Pancreas (tissue), 10 donors: Measurements from ENCODE around the gene CRYBG3. TPM values are rescaled to one million over a fixed set of nuclear protein-coding genes. Genes with fewer than 3 reads are reported as not detected.

Experiments
- ATAC-seq, 4 donors: fragments of 200-7000 bp; cut with Tn5 transposase; one replicate each; pipeline versions ENCODE4 v1.8.0 to v1.9.1; 2020; ENCODE audit warnings: mild to moderate bottlenecking in 4 of 4, moderate library complexity in 4 of 4
- DNase-seq, 6 donors: peaks; one replicate each; pipeline ENCODE4 v3.0.0-alpha.2; 2020
- FAIRE-seq: peaks from 2 replicates; lab custom pipeline; 2012; peaks lifted over from hg19 to GRCh38; lab: Jason Lieb, UNC
- H3K27ac ChIP-seq, 4 donors: fragments of 200-600 bp; sonication (generic); 1 replicate in 3 of 4; 2 replicates in 1 of 4; pipeline versions ENCODE4 v1.5.0 to v1.8.0; 2020
- H3K27me3 ChIP-seq, 4 donors: fragments of 200-600 bp; one replicate each; pipeline ENCODE4 v1.8.0; 2021
- H3K36me3 ChIP-seq, 3 donors: fragments of 200-600 bp; sonication (generic) in 1 of 3; one replicate each; pipeline versions ENCODE4 v1.5.0 to v1.8.0; 2020 to 2021
- H3K4me1 ChIP-seq, 3 donors: fragments of 200-600 bp; one replicate each; pipeline ENCODE4 v1.8.0; 2021
- H3K4me3 ChIP-seq, 4 donors: fragments of 200-600 bp; sonication (generic) in 2 of 4; one replicate each; pipeline versions ENCODE4 v1.5.0 to v1.8.0; 2020 to 2021
- H3K9me3 ChIP-seq, 4 donors: fragments of 200-600 bp; one replicate each; pipeline ENCODE4 v1.8.0; 2021
- CTCF ChIP-seq, 4 donors: fragments of 200-600 bp; sonication (generic) in 3 of 4; IDR thresholded peaks; one replicate each; pipeline versions ENCODE4 v1.5.0 to v1.8.0; 2021; ENCODE audit warnings: antibody characterized with exemption in 4 of 4
- WGBS, 2 donors: extraction: QIAGEN DNeasy Blood & Tissue Kit; methylation state at CpG; one replicate each; pipeline ENCODE4 v1.1.7; 2013; 5-methylcytosine and 5-hydroxymethylcytosine counted together
- intact Hi-C, 3 donors: fragments of 100-400 bp; cut with DNase I; formaldehyde crosslinking; loops; one replicate each; pipeline versions ENCODE4 v1.11.1 to v1.14.2; 2022
- polyA plus RNA-seq, 2 donors: library from polyadenylated mRNA; stranded (reverse); fragments of 200-250 nt; gene quantifications; one replicate each; pipeline ENCODE4 v1.2.3, GENCODE V29; 2013
- total RNA-seq, 6 donors: library from RNA; stranded (reverse); fragmentation: NEBNext Ultra II Directional in 4 of 6; extraction: Animal tissue kit (Norgen Biotek cat#: 25700) in 4 of 6; gene quantifications; one replicate each; pipeline versions ENCODE4 v1.2.1 to v1.2.4, GENCODE V29; 2021 to 2023
- donor health status: healthy with polysubstance abuse.
- donor health status: DM: no; HTN: no; CAD: no; lungs with moderate emphysema.
- donor health status: DM: no; HTN: no; CAD: no.
- donor health status: control.
- donor health status: control.
- donor health status: Bipolar disorder and iron deficiency.
- donor health status: DM: yes; HTN: yes; CAD: no.
- donor health status: DM: no; HTN: no; CAD: no.
- donor health status: DM: no; HTN: no; CAD: no.
- donor health status: DM: yes; HTN: yes; CAD: no.

Gene CRYBG3
- total and polyA plus RNA-seq, 8 donors, result 3.1 to 15.2 (median 10.2) TPM

GRCh38 chr3:97952872-97953271, 131.1 kb downstream of the CRYBG3 start:
- intact Hi-C loops, result no loop called here
- WGBS, 2 donors, result 87 to 91% methylated on average over 1 of the region's 1 CpG
- ATAC-seq, result no peak
- FAIRE-seq, result no peak
- Histone ChIP-seq H3K27me3 (no peaks in the 10 kb centered on the region), H3K4me3 (no peak overlapping the region), H3K4me1 (no peaks in the 10 kb centered on the region), H3K9me3 (no peaks in the 10 kb centered on the region), H3K27ac (no peak overlapping the region), H3K36me3 (peaks cover 0 to 52% (median 16%) of the 10 kb centered on the region in 3 donors)
- TF ChIP-seq CTCF (IDR thresholded peaks at IDR 0.05), result no peak
- no peak for DNase-seq

- TF ChIP-seq CTCF (IDR thresholded peaks at IDR 0.05), result no peak
- ATAC-seq, result no peak
- Histone ChIP-seq H3K36me3 (peaks cover 0 to 49% (median 16%) of the 10 kb centered on the region in 3 donors), H3K27me3 (no peaks in the 10 kb centered on the region), H3K4me1 (no peaks in the 10 kb centered on the region), H3K27ac (no peak overlapping the region), H3K4me3 (no peak overlapping the region), H3K9me3 (no peaks in the 10 kb centered on the region)
- FAIRE-seq, result no peak
- WGBS, 2 donors, result 91 to 96% methylated on average over 9 of the region's 9 CpGs
- no peak for DNase-seq
- intact Hi-C loops, result no loop called here
Observed at GRCh38 chr3:97954228-97954827, 132.5 kb downstream of the CRYBG3 start.

- Histone ChIP-seq H3K4me1 (peaks cover 0 to 6% (median 3%) of the 10 kb centered on the region in 3 donors), H3K27ac (no peak overlapping the region), H3K36me3 (peaks cover 0 to 35% (median 16%) of the 10 kb centered on the region in 3 donors), H3K4me3 (no peak overlapping the region), H3K27me3 (no peaks in the 10 kb centered on the region), H3K9me3 (no peaks in the 10 kb centered on the region)
- FAIRE-seq, result no peak
- DNase-seq, result no peak
- intact Hi-C loops, result no loop called here
- no peak for ATAC-seq
- no peak for TF ChIP-seq CTCF (IDR thresholded peaks at IDR 0.05)
- 78 to 79% methylated on average over 3 of the region's 3 CpGs for WGBS, 2 donors
Observed at GRCh38 chr3:97956051-97956450, 134.2 kb downstream of the CRYBG3 start.

GRCh38 chr3:97957617-97958311, 136.0 kb downstream of the CRYBG3 start:
- ATAC-seq, result peak in 2 of 4 donors; percentile 52 to 66
- H3K27me3 ChIP-seq, result no peaks in the 10 kb centered on the region
- 80 to 83% methylated on average over 8 of the region's 8 CpGs for WGBS, 2 donors
- DNase-seq, result no peak
- no peak for TF ChIP-seq CTCF (IDR thresholded peaks at IDR 0.05)
- H3K4me1 ChIP-seq, result peaks cover 0 to 10% (median 9%) of the 10 kb centered on the region in 3 donors
- intact Hi-C loops, result no loop called here
- no peaks in the 10 kb centered on the region for H3K9me3 ChIP-seq
- FAIRE-seq, result no peak
- no peak overlapping the region for H3K4me3 ChIP-seq
- H3K27ac ChIP-seq, result no peak overlapping the region
- H3K36me3 ChIP-seq, result peaks cover 0 to 22% (median 13%) of the 10 kb centered on the region in 3 donors

GRCh38 chr3:97958396-97958795, 136.6 kb downstream of the CRYBG3 start:
- Histone ChIP-seq H3K9me3 (no peaks in the 10 kb centered on the region), H3K4me3 (no peak overlapping the region), H3K27me3 (no peaks in the 10 kb centered on the region), H3K27ac (no peak overlapping the region), H3K4me1 (peaks cover 0 to 10% (median 9%) of the 10 kb centered on the region in 3 donors), H3K36me3 (peaks cover 0 to 19% (median 9%) of the 10 kb centered on the region in 3 donors)
- DNase-seq (no peak), FAIRE-seq (no peak), ATAC-seq (no peak)
- 90 to 92% methylated on average over 2 of the region's 2 CpGs for WGBS, 2 donors
- intact Hi-C loops, result no loop called here
- TF ChIP-seq CTCF (IDR thresholded peaks at IDR 0.05), result no peak
